Activated CD4-positive, alpha-beta T cell treated with anti-CD3 and anti-CD28 coated beads, Interleukin-10, Interleukin-2, amounts not matched to agents 100 ng/mL and 50 ng/mL, durations not matched to agents 16 hours and 8 hours (primary cell): ENCODE results near the gene RNF166.

ENCODE experiments used
- DNase-seq: peaks from one replicate; pipeline ENCODE4 v3.0.0-alpha.2; 2020

RNF166 gene

DNA sequence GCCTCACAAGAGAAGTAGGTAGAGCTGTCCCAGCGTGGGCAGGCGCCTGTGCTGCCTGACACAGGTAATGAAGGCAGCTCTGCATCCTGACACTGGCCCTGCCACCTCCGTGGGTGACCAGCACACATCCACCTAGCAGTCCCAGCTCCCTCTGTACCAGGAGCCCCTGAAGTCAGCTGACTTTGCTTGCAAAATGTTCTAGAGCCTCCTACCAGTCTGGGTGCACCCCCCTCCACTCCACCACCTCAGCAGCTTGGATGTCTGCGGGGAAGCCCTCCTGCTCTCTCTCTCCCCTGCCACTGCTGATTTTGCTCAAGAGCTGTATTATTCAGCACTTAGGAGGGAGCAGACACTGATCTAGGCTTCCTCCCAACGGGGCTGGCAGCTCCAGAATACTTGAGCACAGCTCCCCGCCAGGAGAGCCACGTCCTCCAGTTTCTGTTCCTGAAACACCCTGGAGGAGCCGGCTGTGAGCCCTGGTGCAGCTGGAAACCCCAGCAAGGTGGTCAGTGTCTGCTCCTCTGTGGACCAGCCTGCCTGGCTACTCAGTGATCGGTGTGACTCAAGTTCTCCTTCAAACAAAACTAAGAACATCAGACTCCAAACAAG, 1.0 kb downstream of the RNF166 start:
- DNase-seq = peak; percentile 45

DNA sequence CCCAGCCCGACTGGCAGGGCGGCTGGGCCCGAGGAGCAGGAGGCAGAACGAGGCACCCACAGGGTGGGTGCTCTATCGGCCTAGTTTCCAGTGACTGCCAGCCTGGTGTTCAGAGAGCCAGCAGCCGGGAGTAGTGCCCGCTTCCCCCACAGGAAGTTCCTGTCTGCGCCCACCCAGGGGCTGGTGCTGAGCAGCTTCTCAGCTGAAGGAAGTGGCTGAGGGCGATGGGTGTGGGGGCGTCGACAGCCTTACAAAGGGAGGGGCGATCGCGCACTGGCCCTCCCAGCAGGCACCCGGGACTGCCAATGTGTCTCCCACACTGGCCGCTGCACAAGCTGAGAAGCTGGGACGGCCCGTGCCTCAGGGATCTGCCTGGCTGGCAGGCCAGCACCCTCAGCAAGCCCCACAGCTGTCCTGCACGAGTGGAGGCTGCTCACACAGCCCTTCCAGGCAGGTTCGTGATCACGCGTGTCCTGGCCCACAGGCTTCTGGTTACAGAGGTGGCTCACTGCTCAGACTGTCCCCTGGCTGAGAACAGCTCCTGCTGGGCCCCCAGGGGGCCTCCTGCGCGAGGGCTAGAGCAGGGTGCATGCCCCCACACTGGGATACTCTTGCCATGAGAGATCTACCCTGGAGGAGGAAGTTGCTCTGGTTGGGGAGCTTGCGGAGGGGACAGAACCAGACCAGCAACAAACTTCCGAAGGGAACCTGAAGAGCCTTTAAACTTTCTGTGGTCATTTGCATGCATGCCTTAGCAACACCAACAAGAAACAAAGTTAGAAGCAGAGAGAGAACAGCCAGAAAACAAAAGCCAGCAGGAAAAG, 2.5 kb downstream of the RNF166 start:
- peak; percentile 86 for DNase-seq

DNA sequence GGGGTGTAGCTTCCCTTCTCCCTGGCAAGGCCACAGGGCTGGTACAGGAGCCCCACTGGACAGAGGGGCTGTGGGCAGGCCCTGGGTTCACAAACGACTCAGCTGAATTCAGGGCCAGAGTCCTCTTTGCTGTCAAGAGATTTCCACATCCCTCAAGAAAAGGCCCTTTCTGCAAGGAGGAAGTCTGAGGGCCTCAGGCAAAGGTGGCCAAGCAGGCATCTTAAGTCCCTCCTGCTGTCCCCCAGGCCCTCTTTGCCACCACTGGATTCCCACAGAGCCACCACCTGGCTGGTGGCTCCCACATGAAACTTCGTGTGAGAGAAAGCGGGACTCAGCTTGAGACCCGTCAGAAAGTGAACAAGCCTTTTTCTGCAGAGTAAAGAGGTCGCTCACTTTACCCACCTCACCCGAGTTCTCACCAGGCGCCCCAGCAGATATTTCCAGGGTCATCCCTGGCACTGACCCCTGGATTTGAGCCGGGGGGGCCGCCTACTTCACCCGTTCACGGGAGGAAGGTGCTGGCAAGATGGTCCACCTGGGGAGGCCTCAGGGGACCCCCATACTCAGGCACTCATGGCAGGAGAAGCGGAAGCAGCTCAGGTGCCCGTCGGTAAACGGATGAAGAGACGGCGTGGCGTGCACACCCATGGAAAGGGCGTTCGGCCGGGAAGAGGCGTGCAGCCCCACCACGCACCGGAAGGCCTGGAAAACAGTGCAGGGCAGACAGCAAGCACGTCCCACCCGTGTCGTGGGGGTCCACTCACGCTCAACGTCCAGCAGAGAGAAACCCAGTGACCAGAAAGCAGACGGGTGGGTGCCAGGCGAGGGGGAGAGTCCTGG, 3.6 kb downstream of the RNF166 start:
- no peak for DNase-seq

DNA sequence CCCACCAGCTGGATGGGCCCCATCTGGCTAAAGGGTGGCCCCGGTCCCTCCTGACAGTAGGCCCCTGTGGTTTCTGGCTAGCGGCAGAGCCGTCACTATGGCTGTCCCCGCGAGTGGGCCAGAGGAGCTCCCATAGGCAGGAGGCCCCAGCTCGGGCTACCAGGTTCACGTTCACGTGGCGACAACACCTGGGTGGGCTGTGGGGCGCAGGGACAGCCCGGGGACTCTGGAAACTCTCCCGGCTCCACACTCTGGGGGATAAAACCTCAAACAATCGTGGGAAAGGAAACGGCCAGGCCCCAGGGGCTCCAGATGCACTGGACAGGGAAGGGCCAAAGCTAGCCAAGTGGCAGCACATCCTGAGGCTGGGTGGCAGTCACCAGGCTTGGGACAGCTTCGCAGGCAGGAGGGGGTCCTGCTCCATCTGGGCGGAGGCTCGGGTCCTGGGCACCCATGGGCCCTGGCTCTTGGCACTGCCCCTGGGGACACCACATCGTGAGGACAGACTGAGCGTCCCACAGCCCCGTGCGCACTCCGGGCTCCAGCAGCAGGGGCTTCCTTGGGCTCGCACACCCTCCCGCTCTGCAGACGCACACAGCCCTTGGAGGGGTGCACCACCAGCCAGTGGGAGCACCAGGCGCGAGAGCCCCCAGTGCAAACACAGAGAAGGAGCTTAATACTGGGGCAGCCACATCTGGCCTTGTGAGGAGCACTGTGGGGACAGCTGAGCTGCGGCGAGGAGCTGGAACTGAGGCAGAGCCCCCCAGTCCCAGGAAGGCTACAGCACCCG, 4.4 kb downstream of the RNF166 start:
- DNase-seq = no peak

DNA sequence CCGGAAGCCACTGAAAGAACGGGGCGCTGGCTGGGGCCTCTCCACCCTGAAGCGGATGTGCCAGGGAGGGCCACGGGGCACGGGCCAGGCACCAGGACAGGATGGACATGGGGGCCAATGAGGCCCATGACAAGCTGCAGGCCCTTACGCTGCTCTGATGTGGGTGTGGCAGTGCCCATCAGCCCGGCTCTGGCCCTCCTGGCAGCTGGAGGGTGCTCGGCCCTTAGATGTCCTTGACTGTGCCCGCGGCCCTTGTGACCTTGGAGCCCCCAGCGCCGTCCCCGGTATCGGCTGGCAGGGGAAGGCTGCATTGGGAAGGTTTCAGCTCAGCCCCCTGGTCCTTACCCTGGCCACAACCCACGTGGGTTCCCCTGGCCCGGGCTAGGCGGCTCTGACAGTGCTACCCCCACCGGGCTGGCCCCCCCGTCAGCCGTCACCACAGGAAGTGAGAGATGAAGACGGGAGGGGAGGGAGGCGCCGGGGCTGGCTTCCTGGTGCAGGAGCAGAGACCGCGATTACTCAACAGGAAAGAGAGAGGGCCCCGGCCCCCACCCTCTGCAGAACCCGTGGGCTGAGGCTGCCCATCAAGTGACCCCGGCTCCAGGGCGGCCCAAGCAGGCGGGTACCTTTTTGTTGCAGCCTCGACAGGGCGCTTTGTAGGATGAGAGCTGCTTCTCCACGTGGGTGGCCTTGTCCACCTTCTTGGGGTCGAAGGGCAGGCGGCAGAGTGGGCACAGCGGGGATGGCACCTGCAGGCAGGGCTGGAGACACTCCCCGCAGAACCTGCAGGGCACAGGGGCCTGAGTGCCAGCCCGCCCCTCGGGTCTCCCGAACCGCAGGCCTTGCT, 5.3 kb downstream of the RNF166 start:
- DNase-seq = peak; percentile 98

DNA sequence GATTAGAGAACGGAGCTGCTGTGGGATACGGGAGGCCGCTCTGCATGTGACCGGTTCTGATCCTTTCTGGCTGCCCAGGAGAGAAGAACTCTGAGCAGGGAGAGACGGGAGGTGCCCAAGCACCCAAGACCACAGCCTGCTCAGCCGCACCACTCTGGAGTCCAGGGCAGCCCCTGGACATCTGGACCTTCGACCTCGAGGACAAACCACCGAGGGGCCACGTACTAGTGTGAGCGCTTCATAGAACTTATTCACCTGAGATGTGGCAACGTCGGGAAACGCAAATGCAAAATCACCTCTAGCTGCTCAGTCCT, 5.9 kb downstream of the RNF166 start:
- DNase-seq = no peak

DNA sequence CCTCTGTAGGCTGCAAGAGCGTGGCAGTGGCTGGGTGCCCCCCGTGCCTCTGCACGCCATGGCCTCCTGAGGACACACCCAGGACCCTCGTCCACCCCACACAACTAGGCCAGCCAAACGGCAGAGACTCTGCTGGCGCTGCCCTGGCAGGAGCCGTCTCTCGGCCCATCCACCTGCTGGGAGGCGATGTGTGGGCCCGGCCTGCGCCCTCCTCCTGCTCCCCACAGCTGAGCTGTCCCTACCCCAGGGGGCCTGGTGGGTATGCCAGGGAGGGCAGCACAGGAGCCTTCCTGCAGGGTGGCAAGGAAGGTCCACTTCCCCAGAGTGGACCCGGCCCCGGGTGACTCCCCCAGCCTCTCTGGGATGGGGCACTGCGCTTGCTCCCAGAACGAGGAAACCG, 7.0 kb downstream of the RNF166 start:
- DNase-seq = no peak

DNA sequence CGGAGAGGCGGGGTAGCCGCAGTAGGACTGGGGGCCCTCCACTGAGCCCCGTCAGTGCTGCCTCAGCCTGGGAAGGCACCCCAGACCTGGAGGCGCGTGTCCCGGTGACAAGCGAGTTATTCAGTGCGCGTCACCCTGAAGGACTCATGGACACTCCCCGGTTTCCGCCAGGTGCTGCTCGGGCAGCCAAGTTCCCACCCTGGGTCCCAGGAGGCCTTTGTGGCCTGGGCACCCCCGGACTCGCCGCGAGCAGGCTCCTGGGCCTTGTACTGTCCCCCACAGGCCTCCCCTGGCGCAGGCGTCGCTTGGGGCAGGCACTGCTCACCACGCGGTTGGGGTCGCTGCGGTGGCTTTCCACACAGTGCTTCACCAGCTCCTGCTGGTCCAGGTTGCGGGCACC, 7.6 kb downstream of the RNF166 start:
- DNase-seq = no peak

DNA sequence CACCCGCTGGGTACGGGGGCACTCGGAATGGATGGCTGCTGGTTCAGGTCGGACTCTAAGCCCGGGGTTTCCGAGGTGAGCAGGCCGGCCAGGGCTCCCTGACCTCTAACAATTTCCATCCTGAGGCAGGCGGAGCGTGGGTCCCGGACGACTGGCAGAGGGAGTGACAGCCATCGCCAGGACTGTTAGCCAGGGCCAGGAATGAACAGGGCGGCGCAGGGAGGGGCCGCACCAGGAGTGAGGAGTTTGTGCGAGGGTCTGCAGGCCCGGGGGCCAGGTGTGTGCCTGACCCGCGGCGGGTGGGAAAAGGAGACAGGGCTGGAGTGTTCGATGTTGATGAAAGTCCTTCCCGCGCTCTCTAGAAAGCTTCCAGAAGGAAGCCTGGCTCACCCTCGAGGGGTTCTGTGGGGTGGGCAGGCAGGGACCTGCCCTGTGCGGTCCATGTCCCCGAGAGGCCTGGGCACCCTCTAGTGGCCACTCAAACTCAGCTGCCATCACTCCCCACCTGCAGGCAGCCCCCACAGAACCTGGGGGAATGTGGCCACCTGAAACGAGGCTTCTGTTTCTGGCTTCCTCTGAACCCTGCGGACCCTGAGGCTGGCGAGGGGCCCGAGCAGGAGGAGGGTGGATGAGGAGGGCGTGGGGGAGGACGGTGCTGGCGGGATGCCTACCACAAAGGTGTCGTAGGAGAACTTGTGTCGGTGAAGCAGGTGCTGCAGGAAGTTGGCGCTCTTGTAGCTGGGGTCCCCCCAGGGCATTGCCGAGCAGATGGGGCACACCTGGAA, 8.2 kb downstream of the RNF166 start:
- DNase-seq = no peak

DNA sequence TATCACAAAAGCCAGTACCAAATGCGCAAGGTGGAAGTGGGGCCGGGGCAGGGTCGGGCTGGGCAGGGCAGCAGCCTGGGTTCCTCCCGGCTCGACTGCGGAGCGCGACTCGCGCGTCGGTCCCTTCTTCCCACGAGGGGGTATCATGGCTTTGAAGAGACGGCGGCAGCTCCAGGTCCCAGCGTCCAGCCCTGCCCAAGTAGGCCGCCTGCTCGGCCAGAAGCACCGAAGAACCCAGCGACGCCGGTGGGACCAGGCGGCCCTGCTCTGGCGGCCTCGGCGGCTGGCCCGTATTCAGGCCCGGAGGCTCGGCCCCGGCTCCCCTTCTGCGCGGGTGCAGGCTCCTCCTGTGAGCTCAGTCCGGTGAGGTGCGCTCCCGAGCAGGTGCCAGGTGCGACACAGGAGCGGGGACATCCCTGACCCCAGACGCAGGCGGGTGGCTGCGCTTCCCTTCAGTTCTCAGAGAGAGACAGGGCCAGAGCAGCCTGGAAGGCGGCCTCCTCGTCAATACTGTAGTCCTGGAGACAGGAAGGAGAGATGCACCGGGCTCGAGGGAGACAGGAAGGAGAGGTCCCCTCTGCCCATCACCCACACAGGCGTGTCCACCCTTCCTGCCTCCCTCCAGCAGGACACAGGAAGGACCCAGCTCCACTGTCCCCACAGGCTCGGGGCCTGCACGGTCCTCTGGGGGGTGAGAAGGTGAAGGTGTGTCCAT, 8.9 kb downstream of the RNF166 start:
- no peak for DNase-seq

DNA sequence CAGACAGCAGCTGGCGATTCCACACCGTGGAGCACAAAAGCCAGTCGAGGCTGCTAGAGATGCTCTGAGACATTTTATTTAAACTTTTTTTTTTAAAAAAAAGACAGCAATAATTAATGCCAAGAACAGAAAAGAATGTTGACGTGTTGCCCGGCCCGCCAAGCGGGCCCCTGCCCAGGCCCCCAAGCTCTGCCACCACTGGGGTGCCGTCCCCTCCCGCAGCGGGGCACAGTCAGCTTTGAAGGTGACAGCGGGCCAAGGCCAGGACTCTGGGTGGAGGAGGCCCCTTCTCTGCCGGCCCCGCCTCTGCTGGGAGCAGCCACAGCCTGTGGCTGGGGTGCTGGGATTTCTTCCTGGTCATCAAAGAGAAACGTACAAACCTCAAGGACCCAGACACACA, 9.8 kb downstream of the RNF166 start:
- DNase-seq = no peak

DNA sequence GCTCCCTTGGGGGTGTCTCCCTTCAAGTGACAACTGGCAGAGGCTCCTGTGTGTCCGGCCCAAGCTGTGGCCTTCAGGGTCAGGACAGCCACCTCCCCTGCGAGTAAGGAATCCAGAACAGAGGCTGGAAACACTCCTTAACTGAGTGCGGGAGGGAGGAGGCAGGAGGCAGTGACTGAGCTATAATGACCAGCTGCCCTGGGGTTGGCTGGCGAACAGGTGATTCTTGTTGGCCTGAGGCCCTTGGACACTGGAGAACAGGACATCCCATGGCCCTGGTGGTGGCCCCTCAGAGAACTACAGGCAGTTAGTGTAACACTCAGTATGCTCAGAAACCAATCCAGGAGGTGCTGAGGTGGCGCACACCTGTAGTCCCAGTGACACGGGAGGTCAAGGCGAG, 10.5 kb downstream of the RNF166 start:
- no peak for DNase-seq

DNA sequence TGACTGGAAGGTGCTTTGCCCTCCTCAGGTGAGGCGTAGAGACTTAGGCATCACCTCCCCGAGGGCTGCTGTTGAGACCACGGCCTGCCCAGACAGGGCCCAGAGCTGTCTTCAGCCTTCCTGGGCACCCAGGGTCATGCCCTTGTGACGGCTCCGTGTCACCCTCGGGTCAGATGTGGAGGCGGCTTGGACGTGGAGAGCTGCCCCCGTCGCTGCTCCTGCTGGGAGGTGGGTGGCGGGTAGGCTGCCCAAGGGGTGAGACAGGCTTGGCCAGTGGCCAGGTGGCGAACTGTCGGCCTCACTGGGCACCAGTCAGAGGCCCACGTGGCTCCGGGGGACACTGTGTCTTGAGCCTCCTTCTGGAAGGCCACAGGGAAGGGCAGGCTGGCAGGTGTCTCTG, 11.0 kb downstream of the RNF166 start:
- no peak for DNase-seq

DNA sequence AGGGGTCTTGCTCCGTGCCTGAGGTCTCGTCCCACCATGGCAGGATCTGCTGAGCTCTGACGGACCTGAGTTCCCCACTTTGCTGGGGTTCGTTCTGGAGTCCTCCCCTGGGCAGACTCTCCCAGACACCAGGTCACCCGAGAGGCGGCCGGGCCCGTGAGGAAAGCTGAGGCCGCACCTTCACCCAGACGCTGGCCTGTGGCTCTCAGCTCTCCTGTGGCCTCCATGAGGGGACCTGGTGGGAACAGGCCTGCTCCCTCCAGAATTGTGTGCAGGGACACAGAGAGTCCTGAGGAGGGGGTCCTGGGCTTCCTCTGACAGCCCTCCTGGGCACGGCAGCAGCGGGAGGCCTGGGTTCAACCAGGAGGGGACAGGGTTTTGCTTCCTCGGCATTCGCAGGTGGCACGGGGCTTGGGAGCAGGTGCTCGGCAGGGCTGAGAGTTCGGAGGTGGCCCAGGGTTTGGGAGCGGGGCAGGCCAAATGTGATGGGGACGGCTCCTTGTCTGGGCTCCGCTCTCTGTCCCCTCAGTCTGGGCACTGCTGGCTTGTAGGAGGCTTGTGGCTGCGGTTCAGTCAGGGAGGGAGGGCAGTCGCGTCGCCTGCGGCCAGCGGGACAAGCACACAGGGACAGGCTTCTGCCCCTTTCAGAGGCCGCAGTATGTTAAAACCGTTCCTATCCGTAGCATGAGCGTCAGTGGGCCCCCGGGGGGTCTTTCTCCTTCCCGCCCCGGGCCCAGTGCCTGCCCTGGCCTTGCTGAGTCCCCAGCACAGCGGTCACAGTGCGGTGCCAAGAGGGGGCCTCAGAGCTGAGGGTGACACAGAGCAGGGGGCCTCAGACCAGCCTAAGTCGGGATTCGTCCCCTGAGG, 11.8 kb downstream of the RNF166 start:
- DNase-seq = no peak

DNA sequence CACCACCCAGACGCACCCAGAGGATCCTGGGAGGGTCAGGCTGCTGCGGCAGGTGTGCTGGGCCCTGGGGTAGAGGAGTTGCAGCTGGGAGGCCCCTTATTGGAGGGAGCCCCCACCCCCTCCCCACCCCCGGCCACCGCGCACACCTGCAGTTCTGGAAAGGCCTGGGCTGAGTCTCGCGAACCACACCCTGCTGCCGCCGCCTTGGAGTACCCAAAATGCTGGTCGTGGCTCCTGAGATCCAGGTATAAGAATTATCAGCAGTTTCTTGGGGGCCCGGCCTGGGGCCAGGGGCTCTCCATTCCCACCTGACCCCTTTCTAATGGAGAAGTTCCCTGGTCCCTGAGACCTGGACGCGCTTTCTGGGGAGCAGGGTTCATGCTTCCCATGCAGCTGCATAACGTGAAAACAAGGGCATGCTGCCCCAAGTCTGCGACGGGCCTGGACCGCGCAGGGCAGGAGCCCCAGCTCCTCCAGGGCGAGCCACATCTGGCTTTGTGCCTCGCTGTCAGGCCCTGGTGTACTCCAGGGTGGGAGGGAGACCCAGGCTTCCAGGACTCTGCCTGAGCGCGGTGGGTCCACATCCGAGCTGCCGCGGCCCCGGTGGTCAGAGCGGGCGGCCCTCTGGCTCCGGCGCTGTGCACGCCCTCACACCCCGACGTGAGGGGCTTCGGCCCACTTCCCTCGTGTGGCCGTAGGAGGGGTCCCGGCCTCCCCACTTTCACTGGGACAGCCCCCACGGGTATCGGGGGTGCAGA, 12.6 kb downstream of the RNF166 start:
- DNase-seq = no peak

DNA sequence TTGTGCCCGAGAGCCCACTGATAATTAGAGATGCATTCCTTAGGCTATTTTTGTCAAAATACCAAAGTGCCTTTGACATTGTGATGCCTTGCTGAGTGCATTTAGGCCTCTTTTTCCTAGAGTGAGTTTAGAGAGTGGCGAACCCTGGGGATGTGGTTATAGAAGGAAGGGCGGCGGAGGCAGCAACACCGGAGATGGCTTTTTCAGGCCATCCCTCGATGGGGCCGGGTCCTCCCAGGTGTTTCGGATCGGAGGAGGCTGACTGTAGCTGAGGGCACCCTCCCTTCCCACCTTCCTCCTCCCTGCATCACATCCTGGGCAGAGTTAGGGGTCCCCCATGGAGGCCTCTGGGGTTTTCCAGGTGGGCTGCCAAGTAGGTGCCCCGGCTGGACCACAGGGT, 13.3 kb downstream of the RNF166 start:
- DNase-seq = no peak

DNA sequence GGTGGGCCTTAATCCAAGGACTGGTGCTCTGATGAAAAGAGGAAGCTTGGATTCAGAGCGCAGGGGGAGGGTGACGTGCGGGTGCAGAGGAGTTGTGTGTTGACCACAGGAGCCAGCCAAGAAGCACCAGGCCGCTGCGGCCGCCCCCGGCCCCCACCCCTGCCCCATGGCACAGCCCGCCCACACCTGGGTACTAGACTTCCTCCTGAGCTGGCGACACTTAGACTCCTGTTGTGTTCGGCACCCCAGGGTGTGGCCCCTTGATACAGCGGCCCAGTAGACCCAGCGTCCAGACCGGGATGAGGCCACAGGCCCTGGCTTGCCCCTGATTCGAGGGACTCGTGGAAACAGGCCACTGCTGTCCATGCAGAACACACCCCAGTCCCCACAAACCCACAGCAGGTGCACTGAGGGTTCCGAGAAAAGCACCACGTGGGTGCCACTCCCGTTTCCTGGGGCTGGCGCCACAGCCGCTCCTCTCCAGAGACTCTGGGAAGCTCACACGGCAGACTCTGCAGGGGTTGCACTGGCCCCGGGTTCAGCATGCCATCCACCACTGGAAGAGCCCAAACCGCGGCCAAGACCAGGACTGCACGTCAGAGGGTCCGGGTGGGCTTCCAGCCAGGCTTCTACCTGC, 14.2 kb downstream of the RNF166 start:
- DNase-seq = no peak

DNA sequence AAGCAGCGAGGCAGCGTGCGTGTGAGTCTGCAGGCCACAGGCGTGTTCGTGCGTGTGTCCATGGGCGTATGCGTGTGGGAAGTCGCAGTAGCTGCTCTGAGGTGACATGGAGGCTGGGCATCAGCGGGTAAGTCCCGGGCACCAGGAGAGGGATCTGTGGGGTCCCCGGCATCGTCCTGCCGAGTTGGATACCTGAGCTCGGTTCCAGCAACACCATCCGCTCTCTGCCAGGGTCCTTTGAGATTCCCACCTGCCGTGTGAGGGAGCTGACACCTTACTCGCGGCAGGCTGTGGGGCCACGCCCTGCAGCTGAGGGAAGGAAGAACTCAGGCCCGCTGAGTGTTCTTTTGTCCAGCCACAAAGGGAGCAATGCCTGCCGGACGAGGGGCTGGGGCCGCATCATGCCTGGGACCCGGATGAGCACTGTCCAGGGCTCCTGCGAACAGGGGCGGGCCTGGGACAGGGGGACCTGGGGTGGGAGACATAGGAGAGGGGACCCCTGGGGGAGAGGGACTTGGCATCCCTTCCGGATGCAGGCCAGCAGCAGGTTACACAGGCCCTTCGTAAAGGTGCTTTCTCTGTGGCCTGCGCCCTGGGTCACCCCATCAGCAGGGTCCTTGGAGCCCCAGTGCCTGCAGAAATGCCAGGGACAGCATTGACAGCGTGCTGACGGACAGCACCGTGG, 14.9 kb downstream of the RNF166 start:
- DNase-seq = no peak
